Measurements from ENCODE around the gene PAQR9.

Gene PAQR9

GRCh38 chr3:142963516-142964448 lies at the start of gene PAQR9:
Gene PAQR9 (minus strand): TSS chr3:142963674. CDS start chr3:142963336, 338 bp downstream.
- no peak within 1 kb of the TSS for H2AFZ ChIP-seq (ENCODE audit: low read length)
- no peaks in the 10 kb centered on the region for H3K36me3 ChIP-seq (ENCODE audit: insufficient read depth, low read length)
- no peaks in the 10 kb centered on the region for H4K20me1 ChIP-seq (ENCODE audit: insufficient read depth, low read length)
- no peaks in the 10 kb centered on the region for H3K79me2 ChIP-seq (ENCODE audit: insufficient read depth, low read length)
- no peak within 1 kb of the TSS for H3K4me3 ChIP-seq (ENCODE audit: low read depth, low read length, poor library complexity, severe bottlenecking)
- H3K27me3 ChIP-seq (ENCODE audit: insufficient read depth, low read length) = no peaks in the 10 kb centered on the region
- no peak within 1 kb of the TSS for H3K4me2 ChIP-seq (ENCODE audit: low read length)
- no peaks in the 10 kb centered on the region for H3K9me2 ChIP-seq (ENCODE audit: low read depth, low read length)
- H3K9me3 ChIP-seq (ENCODE audit: low read length) = no peaks in the 10 kb centered on the region
- H3K27ac ChIP-seq (ENCODE audit: low read depth, low read length, poor library complexity, severe bottlenecking) = no peak within 1 kb of the TSS
- H3K4me1 ChIP-seq (ENCODE audit: insufficient read depth, low read length, severe bottlenecking) = no peaks in the 10 kb centered on the region
- no peak within 1 kb of the TSS for H3K9ac ChIP-seq (ENCODE audit: low read length)
- H3F3A ChIP-seq (ENCODE audit: insufficient read depth, low read length) = no peaks in the 10 kb centered on the region
- TF ChIP-seq CTCF (IDR thresholded peaks at IDR 0.05; ENCODE audit: low read length) (no peak), EZH2 (IDR thresholded peaks at IDR 0.05; ENCODE audit: borderline replicate concordance, low read length) (no peak)

- 0 out of 2 replicates have a peak, but pooled peaks cover 9% of the 10 kb centered on the region for H3F3A ChIP-seq (ENCODE audit: insufficient read depth, low read length)
- peaks cover 31% of the 10 kb centered on the region for H3K4me1 ChIP-seq (ENCODE audit: insufficient read depth, low read length, severe bottlenecking)
- H3K4me3 ChIP-seq (ENCODE audit: low read depth, low read length, poor library complexity, severe bottlenecking) = no peak overlapping the region
- H3K9me3 ChIP-seq (ENCODE audit: low read length) = no peaks in the 10 kb centered on the region
- no peak overlapping the region for H3K4me2 ChIP-seq (ENCODE audit: low read length)
- H3K9ac ChIP-seq (ENCODE audit: low read length) = no peak overlapping the region
- H3K79me2 ChIP-seq (ENCODE audit: insufficient read depth, low read length) = peaks cover 91% of the 10 kb centered on the region
- H3K9me2 ChIP-seq (ENCODE audit: low read depth, low read length) = no peaks in the 10 kb centered on the region
- peaks cover 57% of the 10 kb centered on the region for H3K36me3 ChIP-seq (ENCODE audit: insufficient read depth, low read length)
- no peak overlapping the region for H2AFZ ChIP-seq (ENCODE audit: low read length)
- no peaks in the 10 kb centered on the region for H3K27me3 ChIP-seq (ENCODE audit: insufficient read depth, low read length)
- TF ChIP-seq CTCF (IDR thresholded peaks at IDR 0.05; ENCODE audit: low read length) = no peak
- TF ChIP-seq EZH2 (IDR thresholded peaks at IDR 0.05; ENCODE audit: borderline replicate concordance, low read length) = no peak
- no peak overlapping the region for H3K27ac ChIP-seq (ENCODE audit: low read depth, low read length, poor library complexity, severe bottlenecking)
- peaks cover 11% of the 10 kb centered on the region for H4K20me1 ChIP-seq (ENCODE audit: insufficient read depth, low read length)
These were observed 48.2 kb upstream of the PAQR9 start for GRCh38 chr3:143011705-143012104.

- no peak for TF ChIP-seq CTCF (IDR thresholded peaks at IDR 0.05; ENCODE audit: low read length)
- H3K9me2 ChIP-seq (ENCODE audit: low read depth, low read length) = no peaks in the 10 kb centered on the region
- H3K27ac ChIP-seq (ENCODE audit: low read depth, low read length, poor library complexity, severe bottlenecking) = no peak overlapping the region
- peaks cover 19% of the 10 kb centered on the region for H4K20me1 ChIP-seq (ENCODE audit: insufficient read depth, low read length)
- H3K4me1 ChIP-seq (ENCODE audit: insufficient read depth, low read length, severe bottlenecking) = peaks cover 41% of the 10 kb centered on the region
- H3K9ac ChIP-seq (ENCODE audit: low read length) = peak overlapping the region; percentile 7; the same call in 1 of the 2 replicates
- H3K9me3 ChIP-seq (ENCODE audit: low read length) = no peaks in the 10 kb centered on the region
- 0 out of 2 replicates have a peak, but pooled peaks cover 3% of the 10 kb centered on the region for H3F3A ChIP-seq (ENCODE audit: insufficient read depth, low read length)
- H3K27me3 ChIP-seq (ENCODE audit: insufficient read depth, low read length) = no peaks in the 10 kb centered on the region
- no peak overlapping the region for H3K4me3 ChIP-seq (ENCODE audit: low read depth, low read length, poor library complexity, severe bottlenecking)
- peaks cover 46% of the 10 kb centered on the region; the same call in 1 of the 2 replicates for H3K36me3 ChIP-seq (ENCODE audit: insufficient read depth, low read length)
- H3K79me2 ChIP-seq (ENCODE audit: insufficient read depth, low read length) = peaks cover 97% of the 10 kb centered on the region
- no peak overlapping the region for H2AFZ ChIP-seq (ENCODE audit: low read length)
- peak overlapping the region; percentile 30 for H3K4me2 ChIP-seq (ENCODE audit: low read length)
These were observed 46.5 kb upstream of the PAQR9 start for GRCh38 chr3:143010024-143010423.
